Gastrocnemius medialis (tissue), 4 donors: ENCODE results near the gene LPGAT1. TPM values are rescaled to one million over a fixed set of nuclear protein-coding genes. Genes with fewer than 3 reads are reported as not detected.
"Not testable (repeated sequence)": the region's sequence is repeated elsewhere in the genome, so short reads cannot be mapped to it uniquely, and the experiment has no call there.

ENCODE experiments used
- ATAC-seq, 2 donors: fragments of 150-250 bp; one replicate each; pipeline ENCODE4 v1.9.1; 2016
- DNase-seq, 2 donors: peaks; one replicate each; pipeline ENCODE4 v3.0.0-alpha.2; 2019
- H3K27ac ChIP-seq, 4 donors: fragments of 200-600 bp; sonication (generic); 1 replicate in 1 of 4; 2 replicates in 3 of 4; pipeline ENCODE4 v1.5.1; 2016 to 2018; ENCODE audit warnings: mild to moderate bottlenecking in 2 of 4, moderate library complexity in 1 of 4
- H3K27me3 ChIP-seq, 3 donors: fragments of 200-600 bp; sonication (generic) in 2 of 3; 1 replicate in 1 of 3; 2 replicates in 2 of 3; pipeline versions ENCODE4 v1.5.1 to v1.6.0; 2016 to 2019; ENCODE audit warnings: mild to moderate bottlenecking in 1 of 3, moderate library complexity in 1 of 3
- H3K36me3 ChIP-seq, 2 donors: fragments of 200-600 bp; sonication (generic) in 1 of 2; one replicate each; pipeline ENCODE4 v1.5.1; 2017 to 2018
- H3K4me1 ChIP-seq, 2 donors: fragments of 200-600 bp; sonication (generic) in 1 of 2; one replicate each; pipeline ENCODE4 v1.5.1; 2016 to 2017; ENCODE audit warnings: mild to moderate bottlenecking in 2 of 2
- H3K4me3 ChIP-seq, 4 donors: fragments of 200-600 bp; sonication (generic) in 3 of 4; 1 replicate in 1 of 4; 2 replicates in 3 of 4; pipeline ENCODE4 v1.5.1; 2016 to 2019; ENCODE audit warnings: mild to moderate bottlenecking in 2 of 4
- H3K9me3 ChIP-seq, 3 donors: fragments of 200-600 bp; sonication (generic) in 2 of 3; 1 replicate in 1 of 3; 2 replicates in 2 of 3; pipeline ENCODE4 v1.5.1; 2016 to 2019
- CTCF ChIP-seq, 5 experiments: fragments of 450-650 bp in 3 of 5; fragments of 200-600 bp in 2 of 5; sonication (generic) in 2 of 5; IDR thresholded peaks in 4 of 5; conservative IDR thresholded peaks in 1 of 5; 1 replicate in 4 of 5; 2 replicates in 1 of 5; pipeline ENCODE4 v1.5.1; 2016 to 2019; ENCODE audit warnings: antibody characterized with exemption in 5 of 5, mild to moderate bottlenecking in 3 of 5, moderate library complexity in 3 of 5
- POLR2A ChIP-seq, 2 donors: fragments of 450-650 bp; IDR thresholded peaks; one replicate each; pipeline ENCODE4 v1.6.1; 2017; ENCODE audit warnings: antibody characterized with exemption in 2 of 2, mild to moderate bottlenecking in 2 of 2, moderate library complexity in 2 of 2
- in situ Hi-C, 4 donors: fragments of 200-750 bp; cut with MboI; loops; one replicate each; pipeline versions ENCODE4 v1.15.0 to v1.8.0; 2017; ENCODE audit warnings: low sequenced_read_pairs in 4 of 4
- intact Hi-C: fragments of 100-400 bp; cut with DNase I; formaldehyde crosslinking; loops from one replicate; pipeline ENCODE4 v1.15.1; 2023; ENCODE audit warnings: low total_unique reads
- total RNA-seq, 4 donors: library from RNA; depleted of rRNA; stranded (reverse); fragments of >200 nt; gene quantifications; one replicate each; pipeline versions ENCODE4 v1.1.0 to v1.2.3, GENCODE V29; 2016

LPGAT1 gene
- total RNA-seq, 4 donors from 2014 or later, result 11.2 to 51.4 (median 21.5) TPM

- H3K4me3 ChIP-seq, result no peak overlapping the region
- no peaks in the 10 kb centered on the region for H3K36me3 ChIP-seq
- intact Hi-C loops (no loop called here), in situ Hi-C loops (loop anchor here in 2 of 4 donors (25.0 kb wide), 3 partner anchors 317 to 742 kb away; partner anchors contain the start of genes DTL (in 1 of the 2), INTS7 (in 1 of the 2) and NENF (in 1 of the 2))
- no peaks in the 10 kb centered on the region for H3K27me3 ChIP-seq
- no peak for ATAC-seq
- no peak for DNase-seq
- no peak overlapping the region for H3K27ac ChIP-seq
- no peaks in the 10 kb centered on the region for H3K4me1 ChIP-seq
- TF ChIP-seq CTCF (IDR thresholded peaks at IDR 0.05 in 4 of 5, conservative IDR thresholded peaks at IDR 0.05 in 1 of 5) (no peak), POLR2A (IDR thresholded peaks at IDR 0.05) (no peak)
- no peaks in the 10 kb centered on the region for H3K9me3 ChIP-seq
These were observed 135.3 kb downstream of the LPGAT1 start for GRCh38 chr1:211695135-211695816.

GRCh38 chr1:211693911-211694310 is 136.7 kb downstream of the LPGAT1 start:
- H3K4me3 ChIP-seq, H3K4me1 ChIP-seq, H3K27me3 ChIP-seq, ATAC-seq, H3K36me3 ChIP-seq, intact Hi-C loops, DNase-seq, H3K27ac ChIP-seq, H3K9me3 ChIP-seq: not testable (repeated sequence)
- in situ Hi-C loops, result loop anchor here in 2 of 4 donors (25.0 kb wide), 3 partner anchors 318 to 743 kb away; partner anchors contain the start of genes DTL (in 1 of the 2), INTS7 (in 1 of the 2) and NENF (in 1 of the 2)

Other genes with a start within 250 kb of the LPGAT1 start
- not detected for gene NEK2, start 155.1 kb downstream of the LPGAT1 start, total RNA-seq
- 1 to 10 TPM; 4.0 to 8.0 (median 6.6) TPM for gene INTS7, start 204.8 kb upstream of the LPGAT1 start, total RNA-seq
- gene DTL, start 205.0 kb upstream of the LPGAT1 start, total RNA-seq, result 1 to 10 TPM in 1 of 4 donors, under 1 TPM in 1, not detected in 2; 0.52 to 1.8 TPM